Transverse colon (tissue), 4 donors: ENCODE measurements around the gene UCK2. TPM values are rescaled to one million over a fixed set of nuclear protein-coding genes. Genes with fewer than 3 reads are reported as not detected.

ENCODE experiments used
- DNase-seq: peaks from one replicate; pipeline ENCODE4 v3.0.0-alpha.2; 2019
- H3K27ac ChIP-seq, 4 donors: fragments of 200-600 bp; sonication (generic); 2 replicates each; pipeline ENCODE4 v1.5.1; 2016 to 2018; ENCODE audit warnings: inconsistent platforms in 4 of 4
- H3K27me3 ChIP-seq: fragments of 200-600 bp; sonication (generic); 2 replicates; pipeline ENCODE4 v1.5.1; 2017; ENCODE audit warnings: inconsistent platforms
- H3K36me3 ChIP-seq, 4 donors: fragments of 200-600 bp; sonication (generic); 2 replicates each; pipeline ENCODE4 v1.5.1; 2017 to 2019; ENCODE audit warnings: inconsistent platforms in 4 of 4
- H3K4me1 ChIP-seq, 4 donors: fragments of 200-600 bp; sonication (generic); 2 replicates each; pipeline ENCODE4 v1.5.1; 2017 to 2020; ENCODE audit warnings: inconsistent platforms in 4 of 4
- H3K4me3 ChIP-seq, 4 donors: fragments of 200-600 bp; sonication (generic); 1 replicate in 1 of 4; 2 replicates in 3 of 4; pipeline versions ENCODE4 v1.5.1 to v1.6.1; 2017 to 2019; ENCODE audit warnings: inconsistent platforms in 4 of 4
- H3K9me3 ChIP-seq, 2 donors: fragments of 200-600 bp; sonication (generic); 2 replicates each; pipeline ENCODE4 v1.5.1; 2017 to 2019; ENCODE audit warnings: inconsistent platforms in 2 of 2
- CTCF ChIP-seq, 5 experiments: fragments of 200-600 bp in 3 of 5; fragments of 450-650 bp in 2 of 5; sonication (generic) in 3 of 5; IDR thresholded peaks; 1 replicate in 2 of 5; 2 replicates in 3 of 5; pipeline ENCODE4 v1.5.1; 2016 to 2017; ENCODE audit warnings: antibody characterized with exemption in 5 of 5, inconsistent platforms in 3 of 5, mild to moderate bottlenecking in 2 of 5, moderate library complexity in 1 of 5
- EP300 ChIP-seq: sonication (generic); formaldehyde crosslinking; IDR thresholded peaks from one replicate; pipeline ENCODE4 v1.6.1; 2017; ENCODE audit warnings: antibody characterized with exemption, low read depth
- POLR2A ChIP-seq: fragments of 450-650 bp; IDR thresholded peaks from one replicate; pipeline ENCODE4 v1.6.1; 2016; ENCODE audit warnings: antibody characterized with exemption, mild to moderate bottlenecking, moderate library complexity
- POLR2AphosphoS5 ChIP-seq, 3 donors: sonication (generic); formaldehyde crosslinking; IDR thresholded peaks; one replicate each; pipeline ENCODE4 v1.6.1; 2016; ENCODE audit warnings: antibody characterized with exemption in 3 of 3
- WGBS, 2 donors: methylation state at CpG; one replicate each; pipeline ENCODE4 v1.1.5; 2018; ENCODE audit warnings: low coverage in 1 of 2; 5-methylcytosine and 5-hydroxymethylcytosine counted together
- in situ Hi-C, 4 donors: fragments of 200-750 bp; cut with MboI; loops; one replicate each; pipeline versions ENCODE4 v1.15.0 to v1.15.1; 2017; ENCODE audit warnings: low sequenced_read_pairs in 3 of 4, low pct_ligation_motif_present in 1 of 4, low pct_unique_long_range_greater_than_20kb in 1 of 4
- intact Hi-C: fragments of 100-400 bp; cut with DNase I; formaldehyde crosslinking; loops from one replicate; pipeline ENCODE4 v1.15.1; 2023; ENCODE audit warnings: low total_unique reads
- total RNA-seq, 4 donors: library from RNA; depleted of rRNA; stranded (reverse); fragments of >200 nt; gene quantifications; one replicate each; pipeline ENCODE4 v1.1.0, GENCODE V29; 2016

The UCK2 gene
- total RNA-seq, 4 donors from 2014 or later: 18.9 to 96.5 (median 69.7) TPM

DNA sequence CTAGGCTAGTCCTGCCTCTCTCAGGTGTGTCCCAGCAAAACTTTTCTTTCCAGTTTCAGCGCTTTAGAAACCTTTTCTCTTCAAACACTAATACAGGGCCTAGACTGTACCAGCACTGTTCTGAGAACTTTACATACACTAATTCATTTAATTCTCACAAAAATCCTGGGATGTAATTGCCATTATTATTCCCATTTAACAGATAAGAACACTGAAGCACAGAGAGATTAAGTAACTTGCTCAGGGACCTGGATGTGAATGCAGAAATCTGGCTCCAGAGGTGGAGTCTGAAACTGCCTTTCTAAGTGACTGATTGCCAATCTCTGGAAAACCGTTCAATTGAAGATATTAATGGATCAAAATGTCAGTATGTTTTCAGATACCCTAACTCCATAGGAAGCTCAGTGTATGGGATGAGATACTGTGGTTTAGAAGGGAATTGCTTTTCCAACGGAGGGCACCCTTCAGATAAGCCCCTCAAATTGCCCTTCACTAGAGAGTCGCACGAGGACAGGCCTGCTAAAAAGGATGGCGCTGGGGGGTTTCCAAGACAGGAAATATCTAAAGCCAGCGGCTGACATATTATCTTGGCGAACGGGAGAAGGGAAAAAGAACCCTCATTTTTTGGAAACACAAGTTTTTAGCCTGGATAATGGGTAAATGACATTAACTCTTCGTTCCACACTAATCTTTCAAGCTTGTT, 698 bp upstream of the UCK2 start:
- no peaks in the 10 kb centered on the region for H3K9me3 ChIP-seq
- DNase-seq: no peak
- 9 to 18% methylated on average over 9 to 10 of the region's 10 CpGs for WGBS, 2 donors
- intact Hi-C loops (loop anchor here (10.0 kb wide), 1 partner anchor 88 kb away; no protein-coding TSS in a partner anchor), in situ Hi-C loops (no loop called here)
- H3K4me3 ChIP-seq: peak overlapping the region in 3 of 4 donors; percentile 64 to 94 (median 84)
- no peaks in the 10 kb centered on the region for H3K36me3 ChIP-seq
- TF ChIP-seq POLR2A (no peak), CTCF (IDR thresholded peaks at IDR 0.05) (no peak), EP300 (no peak), POLR2AphosphoS5 (IDR thresholded peaks at IDR 0.05) (no peak)
- H3K4me1 ChIP-seq: peaks cover 6 to 18% (median 14%) of the 10 kb centered on the region in 4 donors
- H3K27ac ChIP-seq: peak overlapping the region; percentile 92 to 97 (median 96)
- H3K27me3 ChIP-seq: no peaks in the 10 kb centered on the region

DNA sequence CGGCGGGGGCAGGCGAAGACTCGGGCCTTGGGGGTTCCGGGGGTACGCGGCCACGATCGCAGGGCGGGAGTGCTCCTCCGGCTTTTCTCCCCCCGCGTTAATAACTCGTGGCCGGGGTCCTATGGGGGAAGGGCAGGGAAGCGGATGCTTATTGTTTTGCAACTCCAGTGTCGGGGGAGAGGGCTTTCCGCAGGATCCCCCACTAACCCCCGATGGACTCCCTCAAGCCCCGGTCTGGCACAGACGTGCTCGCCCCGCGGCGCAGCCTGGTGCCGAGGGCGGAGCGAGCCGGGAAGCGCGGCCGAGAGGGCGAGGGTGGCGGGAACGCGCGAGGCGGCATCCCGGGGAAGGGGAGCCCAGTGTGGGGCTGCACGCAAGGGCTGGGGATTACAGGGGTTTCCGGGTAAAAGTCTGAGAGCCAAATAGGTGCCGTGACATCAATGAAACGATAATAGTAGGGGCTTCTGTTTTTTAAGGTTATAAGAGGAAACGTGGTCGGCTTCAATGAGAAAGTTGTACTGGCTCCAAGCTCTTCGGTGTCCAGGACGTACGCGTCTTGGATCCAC, 772 bp downstream of the UCK2 start:
- in situ Hi-C loops (no loop called here), intact Hi-C loops (loop anchor here (10.0 kb wide), 1 partner anchor 87 kb away; no protein-coding TSS in a partner anchor)
- 2% methylated on average over 28 of the region's 49 CpGs; no CpG with 5 or more reads in 1 of the 2 donors for WGBS, 2 donors
- DNase-seq: peak; percentile 53
- Histone ChIP-seq H3K4me1 (peaks cover 6 to 18% (median 14%) of the 10 kb centered on the region in 4 donors), H3K4me3 (peak overlapping the region; percentile 64 to 94 (median 79)), H3K9me3 (no peaks in the 10 kb centered on the region), H3K27ac (peak overlapping the region; percentile 92 to 97 (median 96)), H3K27me3 (no peaks in the 10 kb centered on the region), H3K36me3 (no peaks in the 10 kb centered on the region)
- TF ChIP-seq CTCF (IDR thresholded peaks at IDR 0.05) (no peak), EP300 (no peak), POLR2AphosphoS5 (IDR thresholded peaks at IDR 0.05) (peak in 1 of 3 donors; percentile 3)

DNA sequence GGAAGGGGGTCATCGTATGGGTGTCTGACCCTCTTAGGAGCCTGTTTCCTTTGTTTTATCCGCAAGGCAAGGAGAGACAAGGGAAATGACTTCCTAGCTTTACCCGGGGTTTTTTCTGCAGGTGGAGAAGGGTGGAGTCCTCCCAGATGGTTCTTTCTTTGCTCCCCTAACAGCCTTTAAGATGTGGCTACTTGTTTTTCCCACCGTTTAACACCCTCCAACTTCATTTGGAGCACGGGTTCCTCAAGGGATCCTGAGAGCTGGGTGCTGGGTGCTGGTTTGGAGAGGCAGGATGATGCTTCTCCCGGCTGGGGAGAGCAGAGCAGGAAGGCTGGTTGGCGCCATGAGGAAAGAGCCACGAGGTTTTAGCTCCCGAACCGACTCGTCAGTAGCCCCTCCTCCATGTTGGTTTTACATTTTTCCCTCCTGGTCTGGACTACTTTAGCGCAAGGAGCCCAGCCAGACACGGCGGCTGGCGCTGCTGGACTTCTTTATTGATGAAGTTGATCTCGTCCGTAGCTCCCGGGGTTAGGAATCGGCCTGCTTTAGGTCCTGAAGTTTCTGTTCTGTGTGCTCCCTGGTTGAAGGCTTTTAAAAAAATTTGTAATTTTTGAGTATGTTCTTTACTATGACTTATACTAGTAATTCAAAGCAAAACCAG, 1.4 kb downstream of the UCK2 start:
- Histone ChIP-seq H3K27me3 (no peaks in the 10 kb centered on the region), H3K9me3 (no peaks in the 10 kb centered on the region), H3K27ac (peak overlapping the region; percentile 92 to 97 (median 96)), H3K36me3 (no peaks in the 10 kb centered on the region), H3K4me3 (peak overlapping the region; percentile 64 to 94 (median 79)), H3K4me1 (peaks cover 6 to 18% (median 14%) of the 10 kb centered on the region in 4 donors)
- intact Hi-C loops: loop anchor here (10.0 kb wide), 1 partner anchor 86 kb away; no protein-coding TSS in a partner anchor
- in situ Hi-C loops: no loop called here
- no peak for TF ChIP-seq POLR2A
- TF ChIP-seq POLR2AphosphoS5 (IDR thresholded peaks at IDR 0.05): peak; percentile 7 to 55 (median 21)
- no peak for TF ChIP-seq CTCF (IDR thresholded peaks at IDR 0.05)
- 0 to 2% methylated on average over 5 to 19 of the region's 19 CpGs for WGBS, 2 donors
- DNase-seq: peak; percentile 58

GRCh38 chr1:165829888-165830287, 2.5 kb downstream of the UCK2 start:
- in situ Hi-C loops: no loop called here
- H3K4me3 ChIP-seq: peak overlapping the region in 1 of 4 donors; percentile 94

More at GRCh38 chr1:165829888-165830287, 2.5 kb downstream of the UCK2 start:
- no peak for TF ChIP-seq CTCF (IDR thresholded peaks at IDR 0.05)
- TF ChIP-seq POLR2A: no peak
- no peak for TF ChIP-seq POLR2AphosphoS5 (IDR thresholded peaks at IDR 0.05)
- no peak for TF ChIP-seq EP300
- H3K9me3 ChIP-seq: no peaks in the 10 kb centered on the region
- no peaks in the 10 kb centered on the region for H3K36me3 ChIP-seq
- peaks cover 6 to 18% (median 14%) of the 10 kb centered on the region in 4 donors for H3K4me1 ChIP-seq
- no peak for DNase-seq
- no peaks in the 10 kb centered on the region for H3K27me3 ChIP-seq
- peak overlapping the region in 1 of 4 donors; percentile 92 for H3K27ac ChIP-seq
- WGBS, 2 donors: 90 to 100% methylated on average over 1 to 4 of the region's 4 CpGs
- intact Hi-C loops: loop anchor here (10.0 kb wide), 1 partner anchor 85 kb away; no protein-coding TSS in a partner anchor
